IPS DF 19.7 (cell line): ENCODE data around the gene CCSER2.
"Not testable (repeated sequence)": the region's sequence is repeated elsewhere in the genome, so short reads cannot be mapped to it uniquely, and the experiment has no call there.

Experiments
- DNase-seq: peaks from one replicate; pipeline ENCODE4 v3.0.0-alpha.2; 2013; ENCODE audit warnings: low read depth, low spot score

Gene CCSER2

GRCh38 chr10:84447701-84448400 is 119.5 kb downstream of the CCSER2 start:
- DNase-seq: no peak

DNA sequence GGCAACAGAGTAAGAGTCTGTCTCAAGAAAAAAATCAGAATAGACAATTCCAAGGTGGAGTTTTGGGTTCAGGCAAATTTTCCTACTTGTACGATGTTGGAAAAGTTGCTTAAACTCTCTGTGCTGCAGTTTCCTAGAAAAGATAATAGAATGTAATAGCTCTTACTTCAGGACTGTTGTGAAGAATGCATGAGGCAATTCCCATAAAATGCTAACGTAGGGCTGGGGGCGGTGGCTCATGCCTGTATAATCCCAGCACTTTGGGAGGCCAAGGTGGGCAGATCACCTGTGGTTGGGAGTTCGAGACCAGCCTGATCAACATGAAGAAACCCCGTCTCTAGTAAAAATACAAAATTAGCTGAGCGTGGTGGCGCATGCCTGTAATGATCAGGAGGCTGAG is 121.0 kb downstream of the CCSER2 start:
- not testable (repeated sequence) for DNase-seq

DNA sequence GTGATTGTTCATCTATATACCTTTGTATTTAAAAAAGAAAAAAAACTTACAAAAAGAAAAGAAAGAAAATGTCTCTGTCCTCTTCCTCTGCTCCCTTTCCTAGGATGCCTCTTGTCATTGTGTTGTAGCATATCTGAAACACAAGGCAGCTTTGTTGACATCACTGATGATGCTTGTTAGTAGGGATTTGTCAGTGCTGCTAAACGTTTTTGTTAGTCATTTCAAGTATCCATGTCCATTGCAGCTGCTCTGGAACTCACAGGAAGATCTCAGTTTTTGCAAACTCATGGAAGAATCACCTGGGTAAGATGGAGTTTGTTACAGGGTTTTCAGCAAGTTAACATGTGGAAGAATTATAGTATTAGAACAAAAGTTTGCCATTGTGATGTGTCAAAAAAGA is 123.6 kb downstream of the CCSER2 start:
- no peak for DNase-seq

DNA sequence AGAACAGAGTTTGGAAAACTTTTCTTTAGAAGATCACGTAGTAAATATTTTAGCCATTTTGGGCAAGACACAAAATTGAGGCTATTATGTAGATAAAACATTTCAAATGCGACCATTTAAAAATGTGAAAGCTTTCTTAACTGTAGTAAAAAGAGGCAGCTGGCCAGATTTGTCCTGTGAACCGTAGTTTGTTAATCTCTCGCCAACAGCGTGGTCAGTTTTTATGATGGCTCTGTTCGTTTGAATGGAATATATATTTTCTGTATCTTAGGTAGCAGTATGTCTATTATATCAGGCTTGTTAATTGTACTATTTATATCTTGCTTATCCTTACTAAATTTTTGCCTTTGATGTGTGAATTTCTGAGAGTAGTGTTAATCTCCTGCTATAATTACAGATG is 124.9 kb downstream of the CCSER2 start:
- DNase-seq: no peak

- no peak for DNase-seq
Observed at GRCh38 chr10:84456126-84456525, 127.7 kb downstream of the CCSER2 start.

GRCh38 chr10:84460520-84460919 is 132.1 kb downstream of the CCSER2 start:
- no peak for DNase-seq

GRCh38 chr10:84469470-84469869 is 141.1 kb downstream of the CCSER2 start:
- DNase-seq: no peak

DNA sequence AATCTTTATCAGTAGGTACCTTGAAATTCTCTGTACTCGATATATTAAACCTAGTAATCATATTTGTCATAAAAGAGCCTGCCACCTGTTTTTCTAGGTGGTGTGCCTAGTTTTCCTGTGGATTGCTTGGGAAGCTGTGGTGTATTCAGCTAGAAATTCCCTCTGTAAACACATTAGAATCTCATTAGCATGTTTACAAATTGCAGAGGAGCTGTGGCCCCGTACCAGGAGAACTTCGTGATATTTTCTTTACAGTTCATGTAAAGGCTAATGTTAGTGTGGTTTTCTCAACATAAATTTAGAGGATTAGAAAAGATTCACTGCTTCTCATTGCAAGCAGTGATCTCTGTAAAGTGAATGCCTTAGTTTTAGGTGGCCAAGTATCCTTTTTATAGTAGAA is 144.7 kb downstream of the CCSER2 start:
- DNase-seq: no peak

DNA sequence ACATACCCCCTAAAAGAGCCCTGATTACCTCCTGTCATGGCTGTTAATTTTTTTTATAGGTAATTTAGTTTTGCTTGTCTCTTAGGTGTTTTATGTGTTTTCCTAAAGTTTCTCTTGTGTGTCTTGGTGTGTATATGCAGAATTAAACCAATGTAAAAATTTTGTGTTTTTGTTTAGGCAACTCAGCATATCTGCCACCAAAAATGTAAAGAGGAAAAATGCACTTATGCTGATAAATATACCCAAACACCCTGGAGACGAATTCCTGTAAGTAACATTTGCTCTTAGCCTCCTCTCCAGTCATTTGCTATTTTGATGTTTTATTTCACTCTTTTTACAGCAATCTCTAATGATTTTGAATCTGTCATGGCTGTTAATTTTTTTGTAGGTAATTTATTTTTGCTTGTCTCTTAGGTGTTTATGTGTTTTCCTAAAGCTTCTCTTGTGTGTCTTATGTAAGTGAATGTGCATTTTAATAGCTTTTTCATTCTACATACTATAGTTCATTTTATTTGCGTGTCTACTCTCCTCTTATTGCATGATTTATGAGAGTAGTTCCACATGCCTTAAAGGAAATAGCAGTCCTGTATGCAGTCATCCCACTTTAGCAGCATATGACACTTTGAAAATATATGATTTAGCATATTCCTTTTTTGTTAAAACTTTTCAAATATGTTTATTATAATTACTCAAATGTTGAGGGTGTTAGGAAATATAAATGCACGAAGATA is 149.2 kb downstream of the CCSER2 start:
- DNase-seq: no peak

- DNase-seq: no peak
Observed at GRCh38 chr10:84478151-84478550, 149.8 kb downstream of the CCSER2 start.

- DNase-seq: no peak
Observed at GRCh38 chr10:84478679-84479078, 150.3 kb downstream of the CCSER2 start.

- DNase-seq: no peak
Observed at GRCh38 chr10:84484541-84484940, 156.2 kb downstream of the CCSER2 start.

DNA sequence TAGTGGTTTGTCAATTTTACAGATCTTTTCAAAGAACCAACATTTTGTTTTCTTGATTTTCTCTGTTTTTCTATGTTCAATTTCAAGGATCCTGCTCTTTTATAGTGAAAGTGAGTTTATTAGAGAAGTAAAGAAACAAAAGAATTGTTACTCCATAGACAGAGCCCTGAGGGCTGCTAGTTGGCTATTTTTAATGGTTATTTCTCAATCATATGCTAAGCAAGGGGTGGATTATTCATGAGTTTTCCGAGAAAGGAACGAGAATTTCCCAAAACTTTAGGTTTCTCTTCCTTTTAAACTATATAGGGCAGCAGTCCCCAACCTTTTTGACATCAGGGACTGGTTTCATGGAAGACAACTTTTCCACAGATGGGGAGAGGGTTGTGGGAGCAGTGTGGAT is 165.0 kb downstream of the CCSER2 start:
- DNase-seq: no peak

DNA sequence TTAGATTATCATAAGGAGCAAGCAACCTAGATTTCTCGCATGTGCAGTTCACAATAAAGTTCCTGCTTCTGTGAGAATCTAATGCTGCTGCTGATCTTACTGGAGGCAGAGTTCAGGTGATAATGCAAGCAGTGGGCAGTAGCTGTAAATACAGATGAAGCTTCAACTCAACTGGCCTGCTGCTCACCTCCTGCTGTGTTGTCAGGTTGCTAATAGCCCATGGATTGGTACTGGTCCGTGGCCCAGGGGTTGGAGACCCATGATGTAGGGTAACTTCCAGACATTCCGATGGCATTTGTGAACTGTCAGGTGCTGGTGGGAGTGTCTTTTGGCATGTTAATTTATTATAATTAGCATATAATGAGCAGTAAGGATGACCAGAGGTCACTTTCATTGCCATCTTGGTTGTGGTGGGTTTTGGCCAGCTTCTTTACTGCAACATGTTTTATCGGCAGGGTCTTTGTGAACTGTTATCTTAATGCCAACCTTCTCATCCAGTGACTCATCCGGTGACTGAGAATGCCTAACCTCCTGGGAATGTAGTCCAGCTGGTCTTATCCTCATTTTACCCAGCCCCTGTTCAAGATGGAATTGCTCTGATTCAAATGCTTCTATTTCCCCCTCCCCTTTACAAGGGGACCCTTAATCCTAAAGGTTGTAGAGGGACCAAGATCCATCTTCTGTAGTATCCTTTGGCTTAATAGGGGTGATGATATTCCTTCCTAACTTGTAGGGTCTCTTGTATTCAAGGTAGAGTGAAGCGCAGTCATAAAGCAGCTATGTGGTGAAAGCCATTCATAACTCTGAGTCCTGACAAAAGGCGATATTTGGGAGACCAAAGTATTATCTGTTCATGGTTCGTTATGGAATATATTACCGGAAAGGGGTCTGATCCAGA is 165.8 kb downstream of the CCSER2 start:
- no peak for DNase-seq

DNA sequence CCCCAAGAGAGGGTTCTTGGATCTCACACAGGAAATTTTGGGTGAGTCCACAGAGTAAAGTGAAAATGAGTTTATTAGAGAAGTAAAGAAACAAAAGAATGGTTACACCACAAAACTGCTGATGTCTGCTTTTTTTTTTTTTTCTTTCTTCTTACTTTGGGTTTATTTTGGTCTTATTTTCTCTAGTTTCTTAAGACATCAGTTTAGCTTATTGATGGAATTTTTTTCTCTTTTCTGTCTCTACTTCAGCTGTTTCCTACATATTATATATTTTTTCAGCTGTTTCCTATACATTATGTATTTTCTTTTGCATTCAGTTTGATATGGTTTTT is 166.4 kb downstream of the CCSER2 start:
- no peak for DNase-seq

GRCh38 chr10:84497978-84498377 is 169.6 kb downstream of the CCSER2 start:
- no peak for DNase-seq

- not testable (repeated sequence) for DNase-seq
Observed at GRCh38 chr10:84499039-84499438, 170.7 kb downstream of the CCSER2 start.

DNA sequence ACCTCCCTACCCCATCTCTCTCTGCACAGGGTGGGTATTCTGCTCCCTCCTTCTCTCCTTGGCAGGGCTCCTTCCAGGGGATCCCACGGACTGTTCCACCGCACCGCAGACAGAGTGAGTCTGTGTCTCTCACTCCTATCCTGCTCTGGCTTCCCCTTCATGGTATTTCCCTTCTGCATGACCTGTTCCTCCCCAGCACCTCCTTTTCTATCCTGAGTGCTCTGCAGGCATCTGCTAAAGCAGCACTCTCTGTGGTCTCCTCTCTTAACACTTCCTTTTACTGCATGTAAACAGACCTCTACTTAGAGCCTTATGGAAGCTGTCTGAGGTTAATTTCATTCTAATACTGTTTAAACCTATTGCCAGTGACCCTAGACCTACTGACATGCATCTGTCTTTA is 171.5 kb downstream of the CCSER2 start:
- DNase-seq: peak; percentile 35

- DNase-seq: no peak
Observed at GRCh38 chr10:84510121-84510520, 181.7 kb downstream of the CCSER2 start.

- DNase-seq: no peak
Observed at GRCh38 chr10:84511106-84511505, 182.7 kb downstream of the CCSER2 start.

GRCh38 chr10:84511709-84512285 is 183.4 kb downstream of the CCSER2 start:
- DNase-seq: no peak

- DNase-seq: no peak
Observed at GRCh38 chr10:84517554-84517953, 189.2 kb downstream of the CCSER2 start.
